HG03460 (cell line): ENCODE results near the gene OCA2.
"Not testable (repeated sequence)": the region's sequence is repeated elsewhere in the genome, so short reads cannot be mapped to it uniquely, and the experiment has no call there.

Experiments used
- ATAC-seq: cut with Tn5 transposase; IDR thresholded peaks from one replicate; pipeline ENCODE4 v1.9.1; 2021; ENCODE audit not compliant: unreplicated experiment

Gene OCA2

DNA sequence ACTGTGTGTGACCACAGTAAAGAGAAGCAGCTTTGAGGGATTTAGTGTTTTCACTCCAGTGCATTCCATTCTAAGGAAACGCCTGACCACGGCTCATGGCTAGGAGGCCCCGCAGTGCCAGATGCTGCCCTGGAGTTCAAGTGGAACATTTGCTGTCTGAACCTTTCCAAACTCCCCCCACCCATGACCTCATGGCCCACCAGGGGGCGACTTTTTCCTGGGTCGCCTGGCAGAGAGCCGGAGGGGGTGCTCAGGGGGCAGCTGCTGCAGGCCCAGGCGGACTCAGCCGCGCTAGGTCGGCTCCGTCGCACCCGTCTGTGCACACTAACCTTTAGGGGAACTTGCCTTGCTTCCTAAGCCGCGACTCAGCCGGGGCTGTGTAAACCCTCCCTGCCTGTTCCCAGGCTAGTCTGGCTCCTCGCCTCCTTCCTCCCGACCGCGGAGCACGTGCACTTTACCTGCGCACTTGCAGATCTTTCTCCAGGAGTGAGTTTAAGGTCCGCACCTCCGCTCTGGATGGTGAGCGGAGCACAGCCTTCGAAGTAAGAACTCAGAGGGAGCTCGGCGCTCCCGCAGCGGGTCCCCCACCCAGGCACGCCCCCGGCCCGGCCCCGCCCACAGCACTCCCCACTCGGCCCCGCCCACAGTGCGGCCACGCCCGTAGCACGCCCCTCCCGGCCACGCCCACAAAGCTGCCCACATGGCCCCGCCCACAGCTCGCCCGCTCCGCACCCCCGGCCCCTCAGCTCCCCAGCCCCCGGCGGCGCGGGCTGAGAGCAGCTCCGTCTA lies at the start of gene OCA2:
OCA2 (minus strand) TSS at position 550 of the 789 bp plus-strand sequence. CDS start 17,441 bp downstream, outside the sequence.
- no peak for ATAC-seq

DNA sequence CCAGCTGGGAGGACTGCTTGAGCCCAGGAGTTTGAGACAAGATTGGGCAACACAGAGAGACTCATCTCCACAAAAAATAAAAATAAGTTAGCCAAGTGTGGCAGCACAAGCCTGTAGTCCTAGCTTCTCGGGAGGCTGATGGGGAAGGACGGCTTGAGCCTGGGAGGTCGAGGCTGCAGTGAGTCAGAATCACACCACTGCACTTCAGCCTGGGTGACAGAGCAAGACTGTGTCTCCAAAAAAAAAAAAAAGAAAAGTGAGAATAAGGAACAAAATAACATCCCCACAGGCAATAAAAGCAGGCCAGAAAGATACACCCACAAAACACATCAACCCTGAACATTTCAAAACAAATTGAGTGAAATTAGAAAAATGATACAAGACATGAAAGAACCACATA lies 48.7 kb upstream of the OCA2 start:
- ATAC-seq = no peak

DNA sequence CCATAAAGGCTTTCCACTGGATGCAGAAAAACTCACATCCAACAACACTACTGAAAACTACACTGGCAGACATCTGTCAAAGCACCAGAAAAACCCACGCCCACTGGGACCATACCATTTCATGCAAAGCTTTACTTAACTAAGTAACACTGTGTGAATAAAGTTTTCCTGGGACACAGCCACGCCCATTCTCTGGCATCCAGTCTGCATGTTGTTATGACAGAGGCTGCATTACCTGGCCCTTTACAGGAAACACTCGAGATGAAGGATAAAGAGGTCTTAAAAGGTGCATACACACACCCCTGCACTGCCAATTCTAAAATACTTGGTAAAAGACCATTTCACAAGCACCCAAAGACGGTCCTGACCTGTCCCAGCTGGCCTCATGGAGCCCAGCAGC lies 46.3 kb upstream of the OCA2 start:
- not testable (repeated sequence) for ATAC-seq

DNA sequence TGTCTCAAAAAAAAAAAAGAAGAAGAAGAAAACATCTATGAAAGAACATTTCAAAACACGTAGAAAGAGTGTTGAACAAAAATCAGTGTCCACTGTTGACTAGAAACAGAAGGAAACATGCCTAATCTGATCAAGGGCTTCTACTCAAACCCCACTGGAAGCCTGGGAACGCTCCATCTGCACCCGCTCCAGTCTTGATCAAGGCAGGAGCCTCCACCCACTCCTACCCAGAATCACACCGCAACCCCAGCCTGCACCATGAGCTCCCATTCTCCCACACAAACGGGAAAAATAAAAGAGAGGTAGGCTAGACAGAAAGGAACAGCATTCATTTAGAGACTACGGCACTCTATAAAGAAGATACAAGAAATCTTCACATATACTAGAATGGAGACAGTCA lies 40.9 kb upstream of the OCA2 start:
- ATAC-seq = no peak

DNA sequence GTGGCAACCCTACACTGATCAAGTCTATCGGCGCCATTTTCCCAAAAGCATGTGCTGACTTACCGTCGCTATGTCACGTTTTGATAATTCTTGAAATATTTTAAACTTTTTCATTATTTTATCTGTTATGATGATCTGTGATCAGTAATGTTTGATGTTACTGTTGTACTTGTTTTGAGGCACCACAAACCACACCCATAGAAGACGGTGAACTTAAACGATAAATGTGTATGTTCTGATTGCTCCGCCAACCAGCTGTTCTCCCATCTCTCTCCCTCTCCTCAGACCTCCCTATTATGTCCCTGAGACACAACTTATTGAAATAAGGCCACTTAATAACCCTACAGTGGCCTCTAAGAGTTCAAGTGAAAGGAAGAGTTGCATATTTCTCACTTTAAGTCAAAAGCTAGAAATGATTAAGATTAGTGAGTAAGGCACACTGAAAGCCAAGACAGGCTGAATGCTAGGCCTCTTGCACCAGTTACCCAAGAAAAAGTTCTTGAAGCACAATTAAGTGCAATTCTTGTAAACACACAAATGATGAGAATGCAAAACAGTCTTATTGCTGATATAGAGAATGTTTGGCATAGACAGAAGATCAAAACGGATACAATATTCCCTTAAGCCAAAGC lies 38.4 kb upstream of the OCA2 start:
- ATAC-seq = not testable (repeated sequence)

DNA sequence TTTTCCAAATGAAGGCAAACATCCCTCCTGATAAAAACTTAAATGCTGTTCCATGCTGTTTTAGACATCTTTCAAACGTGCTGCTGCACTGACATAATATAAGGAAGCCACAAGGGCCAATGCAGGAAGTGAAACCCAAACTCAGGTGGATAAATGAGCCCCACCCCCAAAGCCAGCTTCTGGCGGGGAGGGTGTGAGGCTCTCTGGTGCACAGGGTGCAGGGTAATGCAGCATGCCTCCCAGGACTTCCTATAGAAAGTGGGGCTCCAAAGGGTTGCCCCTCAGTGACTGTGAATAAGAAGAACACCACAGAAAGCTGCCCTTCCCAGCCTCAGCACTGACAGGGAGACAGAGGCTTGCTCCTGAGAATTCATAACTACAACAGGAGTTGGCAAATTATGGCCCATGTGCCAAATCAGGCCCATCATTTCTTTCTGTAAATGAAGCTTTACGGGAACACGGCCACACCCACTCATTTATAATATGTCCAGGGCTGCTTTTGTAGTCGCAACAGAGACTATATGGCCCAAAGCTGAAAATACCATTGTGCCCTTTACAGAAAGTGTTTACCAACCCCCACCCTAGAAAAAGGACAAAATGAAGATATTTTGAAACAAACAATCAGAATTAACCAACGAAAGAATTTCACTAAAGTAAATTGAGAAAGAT lies 37.3 kb upstream of the OCA2 start:
- ATAC-seq = peak; percentile 99

DNA sequence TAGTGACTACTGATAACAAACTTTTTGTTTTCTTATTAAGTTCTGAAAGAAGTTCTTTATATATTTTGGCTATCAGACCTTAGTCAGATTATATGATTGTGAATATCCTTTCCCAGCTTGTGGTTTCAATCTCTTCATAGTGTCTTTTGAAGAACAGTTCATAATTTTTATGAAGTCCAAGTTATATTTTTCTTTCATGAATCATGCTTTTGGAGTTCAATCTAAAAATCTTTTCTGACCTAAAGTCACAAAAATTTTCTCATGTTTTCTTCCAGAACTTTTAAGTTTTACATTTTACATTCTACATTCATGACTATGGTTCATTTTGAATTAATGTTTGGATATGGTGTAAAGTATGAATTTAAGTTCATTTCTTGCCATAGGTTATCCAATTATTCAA lies 34.2 kb upstream of the OCA2 start:
- ATAC-seq = no peak

DNA sequence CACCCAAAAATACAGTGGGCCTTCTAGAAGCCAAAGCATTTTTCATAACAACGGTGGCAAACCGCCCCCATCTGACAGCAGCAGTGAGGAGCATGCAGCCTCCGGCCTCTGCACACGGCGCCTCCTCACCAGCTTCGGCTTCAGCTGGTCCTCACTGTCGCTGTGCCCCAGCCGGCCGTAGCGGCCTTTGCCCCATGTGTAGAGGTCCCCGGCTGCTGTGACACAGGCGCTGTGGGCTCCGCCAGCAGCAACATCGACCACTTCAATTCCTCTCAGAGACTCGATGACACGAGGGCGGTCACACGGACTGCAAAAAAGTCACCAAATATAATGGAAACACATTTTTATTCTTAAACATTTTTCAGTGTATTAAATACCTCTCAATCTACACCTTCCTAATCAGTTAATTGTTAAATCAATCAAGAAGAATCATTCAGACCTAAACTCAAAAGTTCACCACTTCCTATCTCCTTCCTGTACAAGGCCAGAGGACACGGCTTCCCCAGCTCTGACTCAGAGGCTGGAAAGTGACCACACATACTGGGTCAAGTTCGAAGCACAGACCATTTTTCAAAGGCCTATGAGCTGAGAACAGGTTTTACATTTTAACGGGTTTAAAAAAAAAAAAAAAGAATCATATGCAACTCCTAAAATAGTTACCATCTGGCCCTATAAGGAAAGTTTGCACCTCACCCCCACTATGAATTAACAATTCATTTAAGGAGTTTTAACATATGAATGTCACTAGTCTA lies 33.6 kb upstream of the OCA2 start:
- no peak for ATAC-seq

DNA sequence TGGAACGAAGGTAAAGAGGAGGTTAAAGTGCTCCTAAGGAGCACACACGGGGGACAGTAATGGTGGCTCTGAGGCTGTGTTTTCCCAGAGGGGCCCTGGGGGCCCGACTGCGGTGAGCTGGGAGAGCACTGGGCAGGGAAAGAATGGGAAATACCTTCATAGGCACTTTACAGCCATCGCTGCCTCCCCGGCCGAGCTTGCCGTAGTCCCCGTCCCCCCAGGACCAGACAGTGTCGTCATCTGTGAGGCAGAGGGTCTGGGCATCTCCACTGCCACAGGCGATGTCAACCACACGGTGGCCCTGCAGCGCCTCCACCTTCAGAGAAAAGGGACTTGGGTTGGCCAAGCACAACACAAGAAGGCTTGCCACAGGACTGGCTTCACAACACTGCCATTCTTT lies 32.8 kb upstream of the OCA2 start:
- no peak for ATAC-seq

DNA sequence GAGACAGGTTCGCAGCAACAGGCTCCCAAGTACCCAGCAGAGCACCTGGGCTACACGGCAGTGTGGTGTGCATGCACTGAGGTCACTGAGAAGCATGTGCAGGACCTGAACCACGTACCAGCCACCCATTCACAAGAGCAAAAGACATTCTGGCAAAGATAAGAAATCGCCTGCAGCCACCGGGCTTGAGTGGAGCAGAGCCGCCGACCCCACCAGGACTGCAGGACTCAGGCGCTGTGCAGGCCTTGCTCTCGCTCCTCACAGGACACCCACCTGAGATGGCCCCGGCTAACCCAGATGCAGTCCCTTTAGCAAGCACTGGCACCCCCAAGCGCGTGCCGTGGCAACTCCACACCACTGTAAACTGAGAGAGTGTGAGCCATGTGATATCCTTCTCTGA lies 32.3 kb upstream of the OCA2 start:
- ATAC-seq = no peak

DNA sequence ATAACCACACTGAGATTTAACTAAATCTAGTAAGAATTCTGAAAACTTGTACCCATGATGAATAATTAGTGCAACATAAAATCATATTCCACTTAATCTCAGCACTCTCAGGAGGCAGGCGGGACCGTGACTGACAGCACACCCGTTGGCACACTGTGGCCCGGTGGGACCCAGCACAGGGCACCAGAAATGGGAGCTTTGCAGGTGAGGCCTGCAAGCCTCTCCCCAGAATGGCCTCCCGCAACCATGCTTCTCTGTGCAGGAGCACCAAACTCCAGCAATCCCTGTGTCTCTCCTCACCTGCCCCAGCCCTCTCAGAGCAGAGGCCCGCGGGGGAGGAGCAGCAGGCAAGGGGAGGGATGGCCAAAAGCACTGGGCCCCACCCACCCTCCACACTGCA lies 31.5 kb upstream of the OCA2 start:
- ATAC-seq = no peak

DNA sequence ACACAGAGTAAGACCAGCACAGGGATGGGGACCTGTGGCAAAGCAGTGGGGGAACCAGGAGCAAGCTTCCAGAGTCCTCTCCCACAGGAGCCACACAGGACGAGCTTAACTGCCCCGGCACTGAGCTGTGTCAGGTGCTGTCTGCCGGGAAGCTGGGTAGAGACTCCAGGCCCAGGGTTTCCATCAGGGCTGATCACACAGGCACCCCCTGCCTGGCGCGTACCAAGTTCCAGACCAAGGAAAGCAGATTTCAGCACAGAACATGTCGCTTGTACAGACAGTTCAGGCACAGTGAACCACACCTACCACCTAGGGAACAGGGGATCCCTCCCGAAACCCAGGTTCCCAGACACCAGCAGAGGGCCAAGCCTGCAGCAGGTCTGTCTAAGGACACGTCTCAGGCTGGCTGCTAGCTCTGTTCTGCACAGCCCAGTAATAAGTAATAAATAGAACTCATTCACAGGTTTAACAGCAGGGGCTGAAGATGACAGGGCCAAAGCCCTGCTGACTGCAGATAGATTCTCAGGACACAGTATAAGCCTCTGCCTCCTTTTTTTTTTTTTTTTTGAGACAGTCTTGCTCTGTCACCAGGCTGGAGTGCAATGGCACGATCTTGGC lies 30.2 kb upstream of the OCA2 start:
- ATAC-seq = no peak

DNA sequence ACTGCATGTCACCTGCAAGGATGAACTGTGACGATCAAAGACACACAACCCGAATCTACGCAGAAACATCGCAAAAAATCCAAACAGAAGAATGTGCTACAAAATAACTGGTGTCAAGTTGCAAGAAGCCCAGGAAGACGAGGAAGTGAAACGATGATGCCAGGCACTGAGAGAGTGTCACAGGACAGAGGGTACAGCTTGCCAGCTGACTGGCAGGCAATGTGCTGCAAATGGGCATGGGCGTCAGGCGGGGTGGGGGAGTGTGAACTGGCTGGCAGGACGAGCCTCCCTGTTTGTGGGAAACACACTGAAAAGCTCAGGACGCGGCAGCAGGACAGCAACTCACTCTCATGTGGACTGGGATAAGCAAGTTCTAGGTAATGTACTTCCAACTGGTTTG lies 28.9 kb upstream of the OCA2 start:
- no peak for ATAC-seq

DNA sequence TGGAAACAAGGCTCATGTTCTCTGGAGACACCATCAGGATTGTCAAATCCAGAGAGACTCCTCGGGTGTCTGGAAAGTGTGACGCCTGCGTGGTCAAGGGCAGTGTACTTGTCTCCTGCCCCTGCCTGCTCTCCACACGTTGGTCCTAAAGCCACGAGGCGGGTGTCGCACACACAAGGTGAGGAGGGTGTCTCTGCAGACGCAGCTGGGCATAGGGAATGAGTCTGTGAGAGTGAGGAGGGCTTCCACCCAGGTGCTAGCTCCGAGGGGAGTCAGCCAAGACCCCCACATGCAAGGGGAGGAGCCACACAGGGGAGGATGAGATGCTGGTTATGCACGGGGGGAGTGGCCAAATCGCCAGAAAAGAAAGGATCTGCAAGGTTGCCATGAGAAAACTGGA lies 27.9 kb upstream of the OCA2 start:
- ATAC-seq = no peak

DNA sequence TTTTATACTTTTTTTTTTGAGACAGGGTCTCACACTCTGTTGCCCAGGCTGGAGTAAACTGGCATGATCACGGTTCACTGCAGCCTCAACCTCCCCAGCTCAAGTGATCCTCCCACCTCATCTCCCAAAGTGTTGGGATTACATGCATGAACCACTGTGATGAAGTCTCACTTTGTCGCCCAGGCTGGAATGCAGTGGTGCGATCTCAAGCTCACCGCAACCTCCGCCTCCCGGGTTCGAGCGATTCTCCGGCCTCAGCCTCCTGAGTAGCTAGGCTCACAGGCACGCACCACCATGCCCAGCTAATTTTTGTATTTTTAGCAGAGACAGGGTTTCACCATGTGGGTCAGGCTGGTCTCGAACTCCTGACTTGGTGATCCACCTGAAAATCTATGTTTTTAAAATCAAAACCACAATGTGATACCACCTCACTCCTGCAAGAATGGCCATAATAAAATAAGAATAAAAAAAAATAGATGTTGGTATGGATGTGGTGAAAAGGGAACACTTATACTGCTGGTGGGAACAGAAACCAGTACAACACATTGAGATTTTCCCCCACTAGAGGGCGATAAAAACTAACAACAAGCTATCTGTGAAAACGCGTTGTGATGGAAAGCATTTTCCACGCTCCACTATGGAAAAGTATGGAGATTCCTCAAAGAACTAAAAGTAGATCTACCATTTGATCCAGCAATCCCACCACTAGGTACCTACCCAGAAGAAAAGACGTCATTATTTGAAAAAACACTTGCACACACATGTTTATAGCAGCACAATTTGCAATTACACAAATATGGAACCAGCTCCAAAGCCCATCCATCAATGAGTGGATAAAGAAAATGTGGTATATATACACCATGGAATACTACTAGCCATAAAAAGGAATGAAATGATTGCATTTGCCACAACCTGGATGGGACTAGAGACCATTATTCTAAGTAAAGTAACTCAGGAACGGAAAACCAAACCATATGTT lies 26.8 kb upstream of the OCA2 start:
- no peak for ATAC-seq

DNA sequence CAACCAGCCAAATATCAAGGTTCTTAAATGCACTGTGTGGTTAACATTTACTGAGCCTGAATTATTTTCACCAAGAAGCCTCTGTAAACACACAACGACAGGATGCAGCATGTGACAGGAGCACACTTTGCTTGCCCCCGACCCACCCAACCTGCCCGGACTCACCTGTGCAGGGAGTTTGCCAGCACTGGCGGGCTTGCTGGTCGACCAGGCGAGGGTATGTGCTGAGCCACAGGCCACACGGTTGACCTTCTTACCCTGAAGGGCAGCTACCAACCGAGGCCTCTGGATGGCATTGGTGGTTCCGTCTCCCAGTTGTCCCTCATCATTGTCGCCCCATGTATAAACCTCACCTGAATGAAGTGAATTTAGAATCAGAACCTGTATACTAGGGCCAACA lies 25.7 kb upstream of the OCA2 start:
- no peak for ATAC-seq

DNA sequence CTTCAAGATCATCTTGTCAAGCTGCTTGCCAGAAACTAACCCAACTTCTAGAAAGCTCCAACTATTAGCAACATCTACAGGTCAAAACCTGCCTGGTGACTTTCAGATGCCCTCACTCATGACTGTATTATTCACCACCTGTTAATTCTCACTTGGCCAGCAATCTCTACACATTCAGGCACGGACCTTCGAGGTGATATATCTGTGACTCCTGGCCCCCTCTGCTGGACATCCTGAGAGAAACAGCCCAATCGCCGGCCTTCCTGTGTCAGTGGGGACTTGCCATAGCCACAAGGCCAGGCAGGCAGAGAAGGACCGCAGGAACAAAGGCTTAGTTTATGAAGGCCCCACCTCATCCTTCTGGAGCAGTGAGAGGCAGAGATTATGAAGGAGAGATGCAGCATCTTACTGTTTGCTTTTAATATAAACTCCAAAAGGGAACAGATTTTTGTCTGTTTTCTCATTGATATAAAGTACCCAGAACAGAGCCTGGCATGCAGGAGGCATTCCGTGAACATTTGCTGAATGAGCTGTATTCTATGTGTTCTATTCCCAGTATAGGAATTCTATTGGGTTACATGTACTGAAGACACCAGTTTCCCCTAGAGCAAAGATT lies 24.4 kb upstream of the OCA2 start:
- ATAC-seq = peak; percentile 69

DNA sequence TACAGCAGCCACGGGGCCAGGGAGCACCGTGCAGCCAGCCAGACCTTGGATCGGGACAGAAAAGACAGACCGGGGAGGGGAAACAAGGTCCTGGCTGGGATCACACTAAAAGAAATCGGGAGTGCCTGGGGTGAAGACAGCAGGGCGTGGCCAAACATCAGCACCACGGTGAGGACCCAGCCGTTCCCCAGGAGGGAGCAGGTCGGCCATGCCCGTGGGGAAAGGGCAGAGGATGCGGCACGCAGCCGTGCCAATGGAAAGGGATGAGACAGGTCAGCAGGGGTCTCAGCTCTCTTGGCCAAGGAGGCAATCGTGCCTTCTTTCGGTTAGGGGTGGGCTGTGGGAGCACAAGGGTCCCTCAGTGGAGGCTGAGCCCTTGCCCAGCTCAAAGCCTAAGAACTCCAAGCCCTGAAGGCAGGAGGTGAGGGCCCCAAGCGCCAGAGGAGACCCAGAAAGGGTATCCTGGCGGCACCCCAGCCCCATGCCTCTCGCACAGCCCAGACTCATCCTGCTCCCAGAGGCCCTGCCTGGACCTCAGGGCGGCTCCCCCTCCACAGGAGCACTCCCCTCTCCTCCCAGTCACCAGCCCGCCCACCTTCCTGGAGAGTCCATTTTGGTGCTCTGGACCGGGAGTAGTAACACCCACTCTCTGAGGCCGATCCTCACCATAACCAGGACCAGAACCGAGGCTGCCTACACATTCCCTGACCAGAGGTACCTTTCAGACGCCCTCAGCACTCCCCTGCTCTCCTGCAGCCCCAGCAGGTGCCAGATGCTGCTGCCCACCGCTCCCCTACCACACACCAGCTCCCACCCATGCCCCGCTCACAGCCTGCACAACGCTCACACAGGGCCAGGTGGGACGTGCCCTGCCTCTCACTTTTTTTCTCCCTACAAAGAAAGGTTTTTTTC lies 23.2 kb upstream of the OCA2 start:
- ATAC-seq = no peak
